HG03025 (cell line): ENCODE measurements around the gene HDDC3.

Experiments used
- ATAC-seq: cut with Tn5 transposase; IDR thresholded peaks from one replicate; pipeline ENCODE4 v1.9.1; 2021; ENCODE audit warnings: mild to moderate bottlenecking, moderate library complexity; ENCODE audit not compliant: unreplicated experiment, low FRiP score

The HDDC3 gene

DNA sequence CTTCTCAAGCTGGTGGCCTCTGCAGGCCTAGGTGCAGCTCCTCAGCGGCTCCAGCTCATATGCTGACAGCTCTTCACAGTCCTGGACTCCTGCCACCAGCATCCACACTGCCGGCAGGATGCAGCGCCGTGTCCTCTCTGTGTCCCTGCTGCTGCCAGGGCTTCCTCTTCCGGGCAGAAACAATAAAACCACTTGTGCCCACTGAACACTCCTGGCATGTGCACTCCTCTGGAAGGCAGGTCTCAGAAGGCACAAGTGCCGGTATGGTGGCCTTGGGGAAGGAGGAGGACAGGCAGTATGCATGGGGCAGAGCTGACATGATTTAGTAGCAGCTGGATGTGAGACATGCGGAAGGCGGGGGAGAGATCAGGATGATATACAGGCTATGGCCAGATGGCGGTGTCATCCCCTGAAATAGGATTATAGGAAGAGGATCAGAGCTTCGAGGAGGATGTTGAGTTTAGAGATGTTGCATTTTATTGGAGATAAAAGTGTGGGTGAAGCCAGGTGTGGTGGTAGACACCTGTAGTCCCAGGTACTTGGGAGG is 36.7 kb downstream of the HDDC3 start:
- ATAC-seq: no peak

DNA sequence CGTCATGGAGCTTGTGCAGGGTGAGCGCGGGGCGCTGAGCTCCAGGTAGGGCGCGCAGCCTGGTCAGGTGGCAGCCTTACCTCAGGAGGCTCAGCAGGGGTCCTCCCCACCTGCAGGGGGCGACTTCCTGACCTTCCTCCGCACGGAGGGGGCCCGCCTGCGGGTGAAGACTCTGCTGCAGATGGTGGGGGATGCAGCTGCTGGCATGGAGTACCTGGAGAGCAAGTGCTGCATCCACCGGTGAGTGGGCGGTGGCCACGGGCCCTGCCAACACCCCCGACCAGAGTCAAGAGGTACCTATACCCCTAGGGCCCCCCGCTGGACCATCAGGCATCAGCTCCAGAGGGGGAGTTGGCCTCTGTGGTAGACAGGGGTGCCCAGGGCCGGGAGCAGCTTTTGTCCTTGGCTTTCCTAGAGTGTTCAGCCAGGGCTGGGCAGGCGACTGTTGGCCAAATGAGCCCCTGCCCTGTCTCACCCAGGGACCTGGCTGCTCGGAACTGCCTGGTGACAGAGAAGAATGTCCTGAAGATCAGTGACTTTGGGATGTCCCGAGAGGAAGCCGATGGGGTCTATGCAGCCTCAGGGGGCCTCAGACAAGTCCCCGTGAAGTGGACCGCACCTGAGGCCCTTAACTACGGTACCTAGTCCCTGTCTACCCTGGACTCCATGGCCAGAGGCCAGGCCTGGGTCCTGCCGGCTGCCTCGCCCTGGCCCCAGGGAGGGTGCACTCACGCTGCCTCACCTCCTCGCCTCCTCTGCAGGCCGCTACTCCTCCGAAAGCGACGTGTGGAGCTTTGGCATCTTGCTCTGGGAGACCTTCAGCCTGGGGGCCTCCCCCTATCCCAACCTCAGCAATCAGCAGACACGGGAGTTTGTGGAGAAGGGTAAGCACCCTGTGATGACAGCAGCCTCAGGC is 38.9 kb downstream of the HDDC3 start:
- ATAC-seq: no peak

DNA sequence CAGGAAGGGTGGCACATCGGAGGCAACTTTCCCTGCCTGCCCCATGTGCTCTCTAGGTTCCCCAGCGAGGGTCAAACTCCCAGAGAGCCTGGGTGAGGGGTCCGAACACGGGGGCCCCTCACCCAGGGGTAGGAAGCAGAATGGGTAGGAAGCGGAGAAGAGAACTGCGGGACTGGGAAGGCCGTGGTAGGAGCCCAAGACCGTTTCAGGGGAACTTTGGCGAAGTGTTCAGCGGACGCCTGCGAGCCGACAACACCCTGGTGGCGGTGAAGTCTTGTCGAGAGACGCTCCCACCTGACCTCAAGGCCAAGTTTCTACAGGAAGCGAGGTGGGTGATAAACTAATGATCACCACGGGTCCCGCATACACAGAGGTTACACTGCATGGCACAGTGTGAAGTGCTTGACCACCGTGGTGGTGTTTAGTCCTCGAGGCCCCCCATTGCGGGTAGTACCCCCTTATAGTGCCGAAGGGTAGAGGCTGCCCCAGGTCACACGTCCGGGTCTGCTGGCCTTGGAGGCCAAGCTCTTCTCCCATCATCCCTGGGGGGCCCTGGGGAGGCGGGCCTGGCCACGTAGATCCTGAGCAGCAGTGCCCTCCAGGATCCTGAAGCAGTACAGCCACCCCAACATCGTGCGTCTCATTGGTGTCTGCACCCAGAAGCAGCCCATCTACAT is 39.7 kb downstream of the HDDC3 start:
- no peak for ATAC-seq

DNA sequence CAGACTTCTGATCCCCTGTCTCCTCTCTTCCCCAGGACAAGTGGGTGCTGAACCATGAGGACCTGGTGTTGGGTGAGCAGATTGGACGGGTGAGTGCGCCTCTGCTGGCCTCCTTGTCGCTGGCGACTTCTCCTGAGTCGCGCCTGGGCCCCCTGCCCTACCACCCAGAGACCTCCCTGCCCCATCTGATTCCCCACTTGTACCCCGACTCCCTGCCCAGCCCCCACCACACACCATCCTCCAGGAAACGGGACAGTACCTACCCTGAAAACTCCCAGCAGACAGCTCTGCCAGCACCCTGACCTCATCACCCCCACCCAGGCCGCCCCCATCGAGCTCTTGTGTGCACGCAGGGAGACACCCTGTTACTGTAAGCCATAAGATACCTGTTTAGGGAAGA is 40.3 kb downstream of the HDDC3 start:
- ATAC-seq: no peak

DNA sequence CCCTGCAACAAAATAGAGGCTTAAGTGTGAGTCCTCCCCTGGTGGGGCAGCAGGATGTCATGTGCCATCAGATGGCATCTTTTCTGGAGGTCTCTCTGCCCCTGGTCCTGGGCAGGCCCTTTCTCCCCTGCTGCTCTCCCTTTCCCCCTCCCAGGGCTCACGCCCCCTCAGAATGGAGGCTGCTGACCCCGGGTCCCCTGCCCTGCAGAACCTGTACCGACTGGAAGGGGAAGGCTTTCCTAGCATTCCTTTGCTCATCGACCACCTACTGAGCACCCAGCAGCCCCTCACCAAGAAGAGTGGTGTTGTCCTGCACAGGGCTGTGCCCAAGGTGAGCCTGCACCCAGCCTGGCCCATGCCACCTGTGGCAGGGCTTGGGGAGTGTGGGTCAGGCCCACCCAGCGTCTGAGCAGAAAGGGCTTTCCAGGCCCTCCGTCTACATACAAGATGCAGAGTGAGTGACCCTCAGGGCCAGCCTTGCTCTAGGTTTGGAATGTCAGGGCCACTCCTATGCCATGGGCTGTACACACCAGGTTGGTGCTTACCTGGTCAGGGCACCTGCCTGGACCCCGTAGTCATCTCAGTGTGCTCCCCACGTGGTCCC is 40.9 kb downstream of the HDDC3 start:
- no peak for ATAC-seq

DNA sequence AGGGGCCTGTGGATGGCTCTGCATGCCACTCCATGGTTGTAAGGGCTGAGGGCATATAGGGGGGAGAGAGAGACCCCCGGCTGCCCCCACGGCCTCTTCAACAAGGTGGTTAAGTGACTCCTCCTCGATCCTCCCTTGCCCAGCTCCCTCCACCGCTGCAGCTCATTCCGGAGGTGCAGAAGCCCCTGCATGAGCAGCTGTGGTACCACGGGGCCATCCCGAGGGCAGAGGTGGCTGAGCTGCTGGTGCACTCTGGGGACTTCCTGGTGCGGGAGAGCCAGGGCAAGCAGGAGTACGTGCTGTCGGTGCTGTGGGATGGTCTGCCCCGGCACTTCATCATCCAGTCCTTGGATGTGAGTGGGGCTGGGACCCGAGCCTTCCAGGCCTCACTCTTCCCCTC is 41.5 kb downstream of the HDDC3 start:
- no peak for ATAC-seq

DNA sequence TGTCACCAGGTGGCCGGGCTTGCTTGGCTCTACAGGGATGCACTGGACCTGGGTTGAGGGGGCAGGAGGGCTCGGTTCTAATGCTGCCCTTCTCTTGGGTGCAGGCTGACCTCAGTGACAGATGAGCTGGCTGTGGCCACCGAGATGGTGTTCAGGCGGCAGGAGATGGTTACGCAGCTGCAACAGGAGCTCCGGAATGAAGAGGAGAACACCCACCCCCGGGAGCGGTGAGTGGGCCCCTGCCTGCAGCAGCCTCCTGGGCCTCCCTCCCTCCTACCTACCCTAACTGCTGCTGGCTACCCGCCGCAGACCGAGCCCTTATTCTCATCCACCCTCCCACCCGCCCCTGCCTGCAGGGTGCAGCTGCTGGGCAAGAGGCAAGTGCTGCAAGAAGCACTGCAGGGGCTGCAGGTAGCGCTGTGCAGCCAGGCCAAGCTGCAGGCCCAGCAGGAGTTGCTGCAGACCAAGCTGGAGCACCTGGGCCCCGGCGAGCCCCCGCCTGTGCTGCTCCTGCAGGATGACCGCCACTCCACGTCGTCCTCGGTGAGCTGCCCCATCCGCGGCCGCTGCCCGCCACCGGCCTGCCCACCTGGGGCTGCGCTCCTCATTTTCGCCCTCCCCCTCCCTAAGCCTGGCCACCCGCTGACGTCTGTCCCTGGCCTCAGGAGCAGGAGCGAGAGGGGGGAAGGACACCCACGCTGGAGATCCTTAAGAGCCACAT is 42.5 kb downstream of the HDDC3 start:
- ATAC-seq: no peak

DNA sequence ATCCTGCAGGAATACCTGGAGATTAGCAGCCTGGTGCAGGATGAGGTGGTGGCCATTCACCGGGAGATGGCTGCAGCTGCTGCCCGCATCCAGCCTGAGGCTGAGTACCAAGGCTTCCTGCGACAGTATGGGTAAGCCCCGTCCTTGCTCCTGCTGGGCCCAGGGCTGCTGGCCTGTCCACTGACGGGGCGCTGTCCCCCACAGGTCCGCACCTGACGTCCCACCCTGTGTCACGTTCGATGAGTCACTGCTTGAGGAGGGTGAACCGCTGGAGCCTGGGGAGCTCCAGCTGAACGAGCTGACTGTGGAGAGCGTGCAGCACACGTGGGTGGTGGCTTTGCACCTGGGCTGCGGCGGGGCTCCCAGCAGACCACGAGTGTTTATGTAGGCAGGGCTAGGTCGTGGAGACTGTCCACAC is 43.0 kb downstream of the HDDC3 start:
- no peak for ATAC-seq

DNA sequence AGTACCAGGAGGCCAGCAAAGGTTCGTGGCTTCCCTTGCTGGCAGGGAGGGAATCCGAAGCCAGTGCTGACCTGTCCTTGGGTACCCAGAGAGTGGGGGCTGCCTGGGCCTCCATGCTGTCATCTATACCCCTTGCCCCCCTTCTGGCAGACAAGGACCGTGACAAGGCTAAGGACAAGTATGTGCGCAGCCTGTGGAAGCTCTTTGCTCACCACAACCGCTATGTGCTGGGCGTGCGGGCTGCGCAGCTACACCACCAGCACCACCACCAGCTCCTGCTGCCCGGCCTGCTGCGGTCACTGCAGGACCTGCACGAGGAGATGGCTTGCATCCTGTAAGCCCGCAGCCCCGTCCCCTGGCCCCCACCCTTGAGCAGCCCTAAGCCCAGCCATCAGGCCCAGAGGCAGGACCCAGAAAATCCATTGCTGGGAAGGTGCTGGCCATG is 45.3 kb downstream of the HDDC3 start:
- no peak for ATAC-seq

DNA sequence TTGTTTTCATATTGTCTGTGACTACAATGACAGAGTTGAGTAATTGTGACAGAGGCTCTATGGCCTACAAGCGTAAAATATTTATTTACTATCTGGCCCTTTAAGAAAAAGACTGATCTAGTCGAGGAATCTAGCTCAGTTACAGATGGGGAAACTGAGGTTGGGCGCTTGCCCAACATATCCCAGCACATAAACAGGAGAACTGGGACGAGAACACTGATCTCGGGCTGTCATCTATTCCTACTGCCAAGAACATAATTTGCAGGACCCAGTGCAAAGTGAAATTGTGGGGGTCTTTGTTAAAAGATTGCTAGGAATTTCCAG is 46.1 kb downstream of the HDDC3 start:
- ATAC-seq: no peak

DNA sequence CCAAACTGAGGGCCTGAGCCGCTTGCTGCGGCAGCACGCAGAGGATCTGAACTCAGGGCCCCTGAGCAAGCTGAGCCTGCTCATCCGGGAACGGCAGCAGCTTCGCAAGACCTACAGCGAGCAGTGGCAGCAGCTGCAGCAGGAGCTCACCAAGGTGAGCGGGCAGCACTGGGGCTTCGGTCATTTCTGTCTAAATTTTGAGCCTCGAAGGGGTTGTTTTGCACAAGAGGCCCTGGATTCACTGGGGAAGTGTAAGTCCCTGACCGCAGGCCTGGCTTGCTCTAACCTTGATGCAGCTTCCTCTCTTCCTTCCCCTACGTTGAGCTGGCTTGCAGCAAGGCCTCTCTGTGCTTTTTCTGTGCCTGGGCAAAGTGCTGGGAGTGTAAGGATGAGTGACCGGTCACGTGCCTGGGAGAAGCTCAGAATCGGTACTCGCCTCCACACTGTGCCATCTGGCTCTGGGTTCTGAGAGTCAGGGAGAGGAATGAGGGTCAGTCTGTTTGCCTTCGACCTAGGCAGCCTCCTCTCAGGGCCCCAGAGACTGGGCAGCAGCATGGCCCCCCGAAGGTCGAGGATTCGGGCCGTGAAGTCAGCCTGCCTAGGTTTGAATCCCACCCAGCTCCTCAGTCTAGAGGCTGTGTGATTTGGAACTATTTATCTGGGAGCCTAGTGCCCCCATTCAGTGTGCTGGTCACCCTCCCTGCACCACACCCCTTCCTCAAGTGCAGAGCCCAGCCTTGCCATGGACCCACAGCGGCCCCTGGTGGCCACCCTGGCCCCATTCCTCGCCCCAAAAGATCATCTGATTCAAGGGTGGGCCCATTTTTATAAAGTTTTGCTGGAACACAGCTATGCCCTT is 46.7 kb downstream of the HDDC3 start:
- ATAC-seq: no peak

DNA sequence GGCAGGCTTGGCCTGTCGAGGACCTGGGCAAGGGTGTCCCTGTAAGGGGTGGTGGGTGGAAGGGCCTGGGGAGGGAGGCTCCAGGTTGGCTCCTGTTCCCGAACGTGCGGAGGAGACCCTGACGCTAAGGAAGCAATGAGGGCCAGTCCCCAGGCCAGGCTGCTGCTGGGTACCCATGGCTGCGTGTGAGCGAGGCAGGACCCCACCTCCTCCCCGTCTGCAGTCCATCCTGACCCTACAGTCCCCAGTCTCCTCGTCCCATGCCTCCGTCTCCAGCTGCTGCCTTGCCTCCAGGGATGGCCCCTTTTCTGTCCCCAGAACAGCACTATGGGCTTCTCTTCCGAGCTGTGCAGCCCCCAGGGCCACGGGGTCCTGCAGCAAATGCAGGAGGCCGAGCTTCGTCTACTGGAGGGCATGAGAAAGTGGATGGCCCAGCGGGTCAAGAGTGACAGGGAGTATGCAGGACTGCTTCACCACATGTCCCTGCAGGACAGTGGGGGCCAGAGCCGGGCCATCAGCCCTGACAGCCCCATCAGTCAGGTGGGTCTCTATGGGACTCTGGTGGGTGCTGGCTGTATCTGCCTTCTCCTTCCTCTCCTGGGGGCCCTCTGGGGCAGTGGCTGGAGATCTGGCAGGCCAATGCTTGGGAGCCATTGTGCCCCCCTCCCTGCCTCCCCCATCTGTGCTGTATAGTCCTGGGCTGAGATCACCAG is 47.5 kb downstream of the HDDC3 start:
- no peak for ATAC-seq

DNA sequence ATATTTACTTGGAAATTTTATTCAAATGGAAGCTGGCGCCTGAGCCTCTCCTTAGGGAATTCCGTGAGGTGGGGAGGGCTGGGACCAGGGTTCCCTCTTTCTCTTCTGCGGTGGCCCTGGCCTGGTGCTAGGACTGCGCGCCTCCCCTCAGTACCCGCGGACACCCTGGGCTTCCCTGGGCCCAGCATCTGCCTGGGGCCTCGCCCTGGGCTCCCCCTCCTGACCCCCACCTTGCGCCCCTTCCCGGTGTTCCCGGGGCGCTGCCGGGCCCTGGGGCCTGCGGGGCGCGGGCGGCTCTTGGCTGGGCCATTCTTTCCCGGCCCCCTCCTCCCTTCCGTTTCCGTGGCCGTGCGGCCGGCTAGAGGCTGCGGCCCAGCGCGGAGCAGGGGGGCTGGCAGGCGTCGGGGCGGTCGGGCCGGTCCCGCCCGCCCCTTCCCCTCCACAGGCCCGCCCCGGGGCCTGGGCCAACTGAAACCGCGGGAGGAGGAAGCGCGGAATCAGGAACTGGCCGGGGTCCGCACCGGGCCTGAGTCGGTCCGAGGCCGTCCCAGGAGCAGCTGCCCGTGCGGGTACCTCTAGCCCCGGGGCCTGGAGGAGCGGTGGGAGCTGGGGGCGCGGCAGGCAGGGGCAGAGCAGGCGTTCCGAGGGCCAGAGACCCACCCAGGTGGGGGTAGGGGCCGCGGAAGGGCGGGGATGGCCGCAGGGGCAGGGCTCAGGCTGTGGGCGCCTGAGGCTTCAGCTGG is 48.2 kb downstream of the HDDC3 start, which contains the start of gene FES:
Gene FES, plus strand, starts transcription at position 529 of the 743 bp plus-strand sequence. CDS start 542 bp downstream, outside the sequence.
- ATAC-seq: no peak

DNA sequence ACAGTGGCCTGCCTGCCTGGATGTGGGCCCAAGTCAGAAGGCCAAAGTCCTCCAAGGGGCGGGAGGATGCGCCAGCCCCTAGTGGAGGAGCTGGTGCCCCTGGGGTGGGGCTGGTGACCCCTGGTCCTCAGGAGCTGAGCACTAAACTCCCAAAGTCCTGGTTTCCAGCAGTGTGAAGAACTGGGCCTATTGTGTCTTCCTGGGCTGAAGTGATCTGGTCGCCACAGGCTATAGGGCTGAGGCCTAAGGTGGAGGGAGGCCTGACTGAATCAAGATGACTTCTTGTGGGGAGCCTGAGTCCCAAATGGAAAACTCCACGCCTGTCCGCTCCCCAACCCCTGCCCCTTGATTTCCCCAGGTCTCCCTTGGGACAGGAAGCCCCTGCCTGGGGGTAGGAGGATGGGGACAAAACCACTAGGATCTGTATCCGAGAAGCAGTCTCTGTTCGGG is 48.8 kb downstream of the HDDC3 start:
- ATAC-seq: no peak

DNA sequence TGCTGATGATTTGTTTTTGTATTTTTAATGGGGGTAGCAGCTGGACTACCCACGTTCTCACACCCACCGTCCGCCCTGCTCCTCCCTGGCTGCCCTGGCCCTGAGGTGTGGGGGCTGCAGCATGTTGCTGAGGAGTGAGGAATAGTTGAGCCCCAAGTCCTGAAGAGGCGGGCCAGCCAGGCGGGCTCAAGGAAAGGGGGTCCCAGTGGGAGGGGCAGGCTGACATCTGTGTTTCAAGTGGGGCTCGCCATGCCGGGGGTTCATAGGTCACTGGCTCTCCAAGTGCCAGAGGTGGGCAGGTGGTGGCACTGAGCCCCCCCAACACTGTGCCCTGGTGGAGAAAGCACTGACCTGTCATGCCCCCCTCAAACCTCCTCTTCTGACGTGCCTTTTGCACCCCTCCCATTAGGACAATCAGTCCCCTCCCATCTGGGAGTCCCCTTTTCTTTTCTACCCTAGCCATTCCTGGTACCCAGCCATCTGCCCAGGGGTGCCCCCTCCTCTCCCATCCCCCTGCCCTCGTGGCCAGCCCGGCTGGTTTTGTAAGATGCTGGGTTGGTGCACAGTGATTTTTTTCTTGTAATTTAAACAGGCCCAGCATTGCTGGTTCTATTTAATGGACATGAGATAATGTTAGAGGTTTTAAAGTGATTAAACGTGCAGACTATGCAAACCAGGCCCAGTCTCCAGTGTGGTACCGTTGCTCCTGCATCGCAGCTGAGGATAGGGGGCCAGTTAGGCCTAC is 49.4 kb downstream of the HDDC3 start:
- ATAC-seq: no peak

DNA sequence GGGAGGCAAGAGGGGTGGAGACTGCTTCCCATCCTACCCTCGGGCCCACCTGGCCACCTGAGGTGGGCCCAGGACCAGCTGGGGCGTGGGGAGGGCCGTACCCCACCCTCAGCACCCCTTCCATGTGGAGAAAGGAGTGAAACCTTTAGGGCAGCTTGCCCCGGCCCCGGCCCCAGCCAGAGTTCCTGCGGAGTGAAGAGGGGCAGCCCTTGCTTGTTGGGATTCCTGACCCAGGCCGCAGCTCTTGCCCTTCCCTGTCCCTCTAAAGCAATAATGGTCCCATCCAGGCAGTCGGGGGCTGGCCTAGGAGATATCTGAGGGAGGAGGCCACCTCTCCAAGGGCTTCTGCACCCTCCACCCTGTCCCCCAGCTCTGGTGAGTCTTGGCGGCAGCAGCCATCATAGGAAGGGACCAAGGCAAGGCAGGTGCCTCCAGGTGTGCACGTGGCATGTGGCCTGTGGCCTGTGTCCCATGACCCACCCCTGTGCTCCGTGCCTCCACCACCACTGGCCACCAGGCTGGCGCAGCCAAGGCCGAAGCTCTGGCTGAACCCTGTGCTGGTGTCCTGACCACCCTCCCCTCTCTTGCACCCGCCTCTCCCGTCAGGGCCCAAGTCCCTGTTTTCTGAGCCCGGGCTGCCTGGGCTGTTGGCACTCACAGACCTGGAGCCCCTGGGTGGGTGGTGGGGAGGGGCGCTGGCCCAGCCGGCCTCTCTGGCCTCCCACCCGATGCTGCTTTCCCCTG is 50.2 kb downstream of the HDDC3 start:
- no peak for ATAC-seq
